ENCODE measurements around the gene CDC23. TPM values are rescaled to one million over a fixed set of nuclear protein-coding genes. Genes with fewer than 3 reads are reported as not detected.

CDC23 gene
- total and polyA plus RNA-seq, 2 of the 4 experiments (the other 2 are of a cell fraction), result 21.1 to 28.0 TPM

- Histone ChIP-seq H4K91ac (ENCODE audit: insufficient read depth, low read depth, low read length) (no peak overlapping the region), H2BK5ac (ENCODE audit: low read depth, low read length, poor library complexity, severe bottlenecking) (no peak overlapping the region), H2BK15ac (ENCODE audit: low read depth, low read length) (no peak overlapping the region), H3K23ac (ENCODE audit: low read depth, low read length) (peak overlapping the region; percentile 17; the same call in 1 of the 2 replicates), H4K20me1 (ENCODE audit: insufficient read depth, low read length) (no peaks in the 10 kb centered on the region), H3K18ac (ENCODE audit: low read depth, low read length) (no peak overlapping the region), H2BK20ac (ENCODE audit: low read depth, low read length) (no peak overlapping the region), H3K4me1 (ENCODE audit: control insufficient read depth, insufficient read depth, low read length) (no peaks in the 10 kb centered on the region; the same call in 1 of the 2 replicates), H3K9me1 (ENCODE audit: insufficient read depth, low read length) (no peaks in the 10 kb centered on the region), H3K9ac (ENCODE audit: low read depth, low read length) (no peak overlapping the region), H3K9me3 (ENCODE audit: control insufficient read depth, insufficient read depth, low read length) (no peaks in the 10 kb centered on the region), H2AK9ac (replicated peaks; ENCODE audit: low read depth, low read length, poor library complexity) (no peak overlapping the region), H3K27ac (ENCODE audit: insufficient read depth, low read length) (no peak overlapping the region), H3K36me3 (ENCODE audit: control insufficient read depth, insufficient read depth, low read length) (no peaks in the 10 kb centered on the region), H2BK120ac (ENCODE audit: low read depth, low read length) (no peak overlapping the region), H4K5ac (ENCODE audit: low read depth, low read length) (no peak overlapping the region), H4K8ac (ENCODE audit: low read depth in 2 of 2, low read length in 2 of 2) (no peak overlapping the region), H2AFZ (replicated peaks; ENCODE audit: low read length, poor library complexity) (peak overlapping the region; percentile 84), H3K27me3 (ENCODE audit: control insufficient read depth, insufficient read depth, low read length) (peaks cover 50% of the 10 kb centered on the region), H3K4me2 (ENCODE audit: low read depth, low read length) (peak overlapping the region; percentile 70), H3K79me1 (ENCODE audit: low read depth in 1 of 2, low read length in 2 of 2) (no peaks in the 10 kb centered on the region), H3K14ac (replicated peaks; ENCODE audit: low read depth, low read length) (no peak overlapping the region), H3K56ac (ENCODE audit: extremely low read depth, insufficient read depth, low read length) (no peak overlapping the region), H3K4me3 (ENCODE audit: insufficient read depth, low read depth, low read length) (peak overlapping the region; percentile 25), H3K4ac (ENCODE audit: low read depth, low read length) (no peak overlapping the region), H2AK5ac (ENCODE audit: low read depth, low read length) (no peak overlapping the region)
- no TSS peak for BruUV-seq (replicated peaks)
- DNase-seq (no peak), ATAC-seq (ENCODE audit: low read depth) (peak; percentile 83)
- dilution Hi-C loops (cut with HindIII; ENCODE audit: low sequenced_read_pairs, unreplicated experiment) (no loop called here), in situ Hi-C loops (cut with MboI; ENCODE audit: low sequenced_read_pairs) (no loop called here), intact Hi-C loops (cut with micrococcal nuclease) (loop anchor here (5.0 kb wide), 1 partner anchor 40 kb away; no protein-coding TSS in a partner anchor)
- ChIA-PET POLR2A (ENCODE audit: unreplicated experiment) (no interaction called here), CTCF (interaction anchor here (1.0 kb wide), 1 partner anchor 28 kb away, joined by 3 read pairs; the partner anchor contains the start of gene CDC23)
- 25% methylated on average over 6 of the region's 67 CpGs; no CpG with 5 or more reads in 1 of the 2 experiments for WGBS, 2 experiments (ENCODE audit: extremely low coverage in 2 of 2, insufficient read length in 1 of 2)
- TF ChIP-seq RFX5 (IDR thresholded peaks at IDR 0.05; ENCODE audit: low read depth, low read length) (no peak), NFE2L2 (IDR thresholded peaks at IDR 0.05; ENCODE audit: low read depth, low read length) (no peak), RCOR1 (IDR thresholded peaks at IDR 0.05; ENCODE audit: insufficient replicate concordance, low read length) (no peak), BHLHE40 (IDR thresholded peaks at IDR 0.05; ENCODE audit: low read depth, low read length) (no peak), ELK1 (IDR thresholded peaks at IDR 0.05; ENCODE audit: borderline replicate concordance, low read depth, low read length) (no peak), CTCF (conservative IDR thresholded peaks at IDR 0.05; ENCODE audit: low read depth, low read length) (no peak), POLR2A (IDR thresholded peaks at IDR 0.05; ENCODE audit: low read depth, low read length) (no peak), MAFK (IDR thresholded peaks at IDR 0.05; ENCODE audit: low read depth, low read length) (no peak), CHD1 (IDR thresholded peaks at IDR 0.05; ENCODE audit: low read depth, low read length) (no peak), USF2 (IDR thresholded peaks at IDR 0.05; ENCODE audit: low read depth, low read length) (no peak), SMC3 (IDR thresholded peaks at IDR 0.05; ENCODE audit: low read depth, low read length) (no peak), MXI1 (IDR thresholded peaks at IDR 0.05; ENCODE audit: borderline replicate concordance, low read depth, low read length) (no peak), FOS (IDR thresholded peaks at IDR 0.05; ENCODE audit: low read depth, low read length) (no peak), MAZ (IDR thresholded peaks at IDR 0.05; ENCODE audit: borderline replicate concordance, low read depth, low read length) (no peak)
Observed at GRCh38 chr5:138241688-138242571, 28.8 kb upstream of the CDC23 start.
